Measurements from ENCODE around the gene TUBA4A. TPM values are rescaled to one million over a fixed set of nuclear protein-coding genes. Genes with fewer than 3 reads are reported as not detected.

TUBA4A gene
- polyA plus RNA-seq, 2 donors, result 89.0 to 161 TPM

DNA sequence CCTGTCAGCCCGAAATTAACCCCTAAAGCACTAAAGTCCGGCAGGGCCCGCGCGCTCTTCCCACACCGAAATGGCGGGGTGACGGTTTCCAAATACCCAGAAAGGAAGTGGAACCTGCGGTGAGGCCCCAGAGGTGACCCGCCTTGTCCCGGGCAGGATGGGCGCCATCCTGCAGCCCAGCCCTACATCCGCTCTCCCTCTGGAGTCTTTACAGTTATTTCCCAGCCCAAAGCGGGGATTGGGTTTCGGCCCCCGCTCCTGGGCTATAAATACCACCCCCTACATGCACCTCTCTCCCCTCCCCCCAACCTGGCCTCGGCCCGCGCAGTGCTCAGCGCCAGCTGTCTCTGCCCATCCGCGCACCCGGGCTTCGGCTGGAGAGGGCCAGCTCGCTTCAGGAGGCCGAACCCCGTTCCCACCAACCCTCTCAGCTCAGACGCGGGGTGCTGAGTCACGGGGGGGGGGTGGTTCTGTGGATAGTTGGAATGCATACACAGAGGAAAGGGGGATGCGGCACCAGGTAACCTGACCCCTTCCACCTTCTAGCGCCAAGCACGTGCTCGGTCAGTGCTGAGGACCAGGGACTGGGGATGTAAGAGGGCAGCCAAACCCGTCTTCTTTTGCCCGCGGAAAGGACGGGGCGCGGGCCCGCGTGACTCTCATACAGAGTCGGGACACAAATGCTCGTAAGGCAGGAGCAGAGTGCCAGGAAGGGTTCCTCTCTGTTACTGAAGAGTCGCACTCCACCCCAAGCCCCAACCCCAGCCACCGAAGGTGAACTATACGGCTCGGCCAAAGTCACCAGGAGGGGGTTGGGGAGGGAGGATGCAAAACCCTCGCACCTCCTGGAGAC lies 592 bp downstream of the TUBA4A start, which contains the start of gene TUBA4B:
TUBA4B (plus strand) TSS at position 344 of the 853 bp plus-strand sequence; CDS start at position 509, 165 bp downstream.
- Histone ChIP-seq H3K27ac (ENCODE audit: low read depth in 2 of 2, low read length in 1 of 2) (peak within 1 kb of the TSS; percentile 90 to 91), H3K9me3 (ENCODE audit: control insufficient read depth in 2 of 2, insufficient read depth in 1 of 2, low read depth in 1 of 2, low read length in 1 of 2) (no peaks in the 10 kb centered on the region), H3K4me1 (ENCODE audit: control insufficient read depth in 2 of 2, insufficient read depth in 2 of 2, low read length in 1 of 2) (peaks cover 13 to 36% of the 10 kb centered on the region in 2 donors), H3K4me3 (ENCODE audit: low read depth in 1 of 2, low read length in 2 of 2) (peak within 1 kb of the TSS; percentile 68 to 84), H3K27me3 (ENCODE audit: control insufficient read depth in 1 of 2, insufficient read depth in 2 of 2, low read length in 2 of 2) (no peaks in the 10 kb centered on the region), H3K36me3 (ENCODE audit: control insufficient read depth in 2 of 2, insufficient read depth in 2 of 2, low read length in 1 of 2) (peaks cover 6 to 17% of the 10 kb centered on the region in 2 donors)
- 1 to 3% methylated on average over 49 of the region's 49 CpGs for WGBS, 2 donors

DNA sequence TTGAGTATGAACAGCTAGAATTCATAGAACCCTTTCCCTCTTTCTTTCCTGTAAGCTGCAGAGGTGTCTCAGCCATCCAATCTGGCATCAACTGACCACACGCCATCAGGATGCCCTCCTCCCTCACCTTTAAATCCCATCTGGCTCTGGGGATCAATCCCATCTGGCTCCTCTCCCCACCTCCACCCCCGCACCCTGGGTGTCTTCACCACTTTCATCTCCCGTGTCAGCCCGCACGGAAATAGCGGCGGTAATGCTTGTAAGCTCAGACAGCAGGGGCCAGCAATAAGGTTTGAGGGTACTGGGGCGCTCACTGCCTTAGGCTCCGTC lies 1.2 kb downstream of the TUBA4A start:
- Histone ChIP-seq H3K27ac (ENCODE audit: low read depth in 2 of 2, low read length in 1 of 2) (peak overlapping the region; percentile 90 to 91), H3K4me1 (ENCODE audit: control insufficient read depth in 2 of 2, insufficient read depth in 2 of 2, low read length in 1 of 2) (peaks cover 13 to 36% of the 10 kb centered on the region in 2 donors), H3K9me3 (ENCODE audit: control insufficient read depth in 2 of 2, insufficient read depth in 1 of 2, low read depth in 1 of 2, low read length in 1 of 2) (no peaks in the 10 kb centered on the region), H3K4me3 (ENCODE audit: low read depth in 1 of 2, low read length in 2 of 2) (peak overlapping the region; percentile 68 to 84), H3K27me3 (ENCODE audit: control insufficient read depth in 1 of 2, insufficient read depth in 2 of 2, low read length in 2 of 2) (no peaks in the 10 kb centered on the region), H3K36me3 (ENCODE audit: control insufficient read depth in 2 of 2, insufficient read depth in 2 of 2, low read length in 1 of 2) (peaks cover 10 to 19% of the 10 kb centered on the region in 2 donors)
- WGBS, 2 donors, result 8 to 9% methylated on average over 9 of the region's 9 CpGs

- Histone ChIP-seq H3K27ac (ENCODE audit: low read depth in 2 of 2, low read length in 1 of 2) (peak overlapping the region; percentile 32 to 91), H3K36me3 (ENCODE audit: control insufficient read depth in 2 of 2, insufficient read depth in 2 of 2, low read length in 1 of 2) (peaks cover 10 to 20% of the 10 kb centered on the region in 2 donors), H3K4me3 (ENCODE audit: low read depth in 1 of 2, low read length in 2 of 2) (peak overlapping the region; percentile 68 to 84), H3K4me1 (ENCODE audit: control insufficient read depth in 2 of 2, insufficient read depth in 2 of 2, low read length in 1 of 2) (peaks cover 13 to 36% of the 10 kb centered on the region in 2 donors), H3K9me3 (ENCODE audit: control insufficient read depth in 2 of 2, insufficient read depth in 1 of 2, low read depth in 1 of 2, low read length in 1 of 2) (no peaks in the 10 kb centered on the region), H3K27me3 (ENCODE audit: control insufficient read depth in 1 of 2, insufficient read depth in 2 of 2, low read length in 2 of 2) (no peaks in the 10 kb centered on the region)
- 53 to 58% methylated on average over 5 of the region's 5 CpGs for WGBS, 2 donors
These were observed 1.6 kb downstream of the TUBA4A start for GRCh38 chr2:219252084-219252483.

- H3K36me3 ChIP-seq (ENCODE audit: control insufficient read depth in 2 of 2, insufficient read depth in 2 of 2, low read length in 1 of 2), result peaks cover 10 to 20% of the 10 kb centered on the region in 2 donors
- H3K4me1 ChIP-seq (ENCODE audit: control insufficient read depth in 2 of 2, insufficient read depth in 2 of 2, low read length in 1 of 2), result peaks cover 13 to 40% of the 10 kb centered on the region in 2 donors
- H3K4me3 ChIP-seq (ENCODE audit: low read depth in 1 of 2, low read length in 2 of 2), result peak overlapping the region in 1 of 2 donors; percentile 68
- H3K27me3 ChIP-seq (ENCODE audit: control insufficient read depth in 1 of 2, insufficient read depth in 2 of 2, low read length in 2 of 2), result no peaks in the 10 kb centered on the region
- no peaks in the 10 kb centered on the region for H3K9me3 ChIP-seq (ENCODE audit: control insufficient read depth in 2 of 2, insufficient read depth in 1 of 2, low read depth in 1 of 2, low read length in 1 of 2)
- 73 to 84% methylated on average over 6 of the region's 6 CpGs for whole genome bisulfite sequencing, 2 donors
- H3K27ac ChIP-seq (ENCODE audit: low read depth in 2 of 2, low read length in 1 of 2), result peak overlapping the region; percentile 32 to 91
These were observed 2.1 kb downstream of the TUBA4A start for GRCh38 chr2:219251656-219252055.

- H3K4me3 ChIP-seq (ENCODE audit: low read depth in 1 of 2, low read length in 2 of 2), result peak overlapping the region in 1 of 2 donors; percentile 29
- peaks cover 10 to 20% of the 10 kb centered on the region in 2 donors for H3K36me3 ChIP-seq (ENCODE audit: control insufficient read depth in 2 of 2, insufficient read depth in 2 of 2, low read length in 1 of 2)
- H3K9me3 ChIP-seq (ENCODE audit: control insufficient read depth in 2 of 2, insufficient read depth in 1 of 2, low read depth in 1 of 2, low read length in 1 of 2), result no peaks in the 10 kb centered on the region
- WGBS, 2 donors, result 57 to 62% methylated on average over 22 of the region's 22 CpGs
- H3K4me1 ChIP-seq (ENCODE audit: control insufficient read depth in 2 of 2, insufficient read depth in 2 of 2, low read length in 1 of 2), result peaks cover 13 to 42% of the 10 kb centered on the region in 2 donors
- no peaks in the 10 kb centered on the region for H3K27me3 ChIP-seq (ENCODE audit: control insufficient read depth in 1 of 2, insufficient read depth in 2 of 2, low read length in 2 of 2)
- peak overlapping the region; percentile 98 to 99 for H3K27ac ChIP-seq (ENCODE audit: low read depth in 2 of 2, low read length in 1 of 2)
These were observed 3.5 kb downstream of the TUBA4A start for GRCh38 chr2:219250049-219250781.

DNA sequence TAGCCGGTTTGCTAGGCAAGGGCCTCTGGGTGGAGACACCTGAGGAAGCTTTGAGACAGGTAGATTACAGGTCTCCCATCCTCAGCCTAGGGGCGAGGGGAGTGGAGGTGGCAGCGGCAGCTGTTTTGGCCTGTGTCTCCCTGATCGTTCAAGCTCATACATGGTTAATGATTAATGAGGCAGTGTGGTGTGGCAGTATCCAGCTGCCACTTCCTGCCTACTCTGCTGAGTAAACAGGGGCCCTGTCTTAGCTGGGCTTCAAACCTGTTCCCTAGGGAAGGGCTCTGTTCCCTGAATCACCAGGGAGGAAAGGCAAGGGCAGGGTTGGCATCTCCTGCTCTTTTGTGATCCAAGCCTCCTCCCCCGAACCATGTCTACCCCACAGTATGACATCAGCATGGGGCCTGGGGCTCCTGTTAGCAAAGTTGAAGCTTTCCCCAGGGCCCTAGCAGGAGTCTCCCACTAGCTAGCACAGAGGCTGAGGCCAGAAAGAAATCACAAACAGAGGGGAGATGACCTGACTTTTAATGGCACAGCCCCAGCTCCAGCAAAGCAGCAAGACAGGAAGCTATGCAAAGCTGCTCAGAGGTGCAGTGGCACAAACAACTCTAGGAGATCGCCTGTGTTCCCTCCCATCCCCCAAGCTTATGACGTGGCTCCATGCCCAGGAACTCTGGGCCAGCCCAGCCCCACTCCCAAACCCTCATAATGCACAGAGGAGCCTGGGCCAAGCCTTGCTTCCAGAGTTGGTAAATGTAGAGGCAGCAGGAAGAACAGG lies 4.3 kb downstream of the TUBA4A start:
- peaks cover 13 to 42% of the 10 kb centered on the region in 2 donors for H3K4me1 ChIP-seq (ENCODE audit: control insufficient read depth in 2 of 2, insufficient read depth in 2 of 2, low read length in 1 of 2)
- 7 to 9% methylated on average over 7 of the region's 7 CpGs for WGBS, 2 donors
- H3K27me3 ChIP-seq (ENCODE audit: control insufficient read depth in 1 of 2, insufficient read depth in 2 of 2, low read length in 2 of 2), result no peaks in the 10 kb centered on the region
- peak overlapping the region; percentile 6 to 29 for H3K4me3 ChIP-seq (ENCODE audit: low read depth in 1 of 2, low read length in 2 of 2)
- H3K36me3 ChIP-seq (ENCODE audit: control insufficient read depth in 2 of 2, insufficient read depth in 2 of 2, low read length in 1 of 2), result peaks cover 10 to 20% of the 10 kb centered on the region in 2 donors
- peak overlapping the region; percentile 98 to 99 for H3K27ac ChIP-seq (ENCODE audit: low read depth in 2 of 2, low read length in 1 of 2)
- H3K9me3 ChIP-seq (ENCODE audit: control insufficient read depth in 2 of 2, insufficient read depth in 1 of 2, low read depth in 1 of 2, low read length in 1 of 2), result no peaks in the 10 kb centered on the region

- 53 to 55% methylated on average over 2 of the region's 2 CpGs for WGBS, 2 donors
- Histone ChIP-seq H3K9me3 (ENCODE audit: control insufficient read depth in 2 of 2, insufficient read depth in 1 of 2, low read depth in 1 of 2, low read length in 1 of 2) (no peaks in the 10 kb centered on the region), H3K27me3 (ENCODE audit: control insufficient read depth in 1 of 2, insufficient read depth in 2 of 2, low read length in 2 of 2) (no peaks in the 10 kb centered on the region), H3K4me1 (ENCODE audit: control insufficient read depth in 2 of 2, insufficient read depth in 2 of 2, low read length in 1 of 2) (peaks cover 13 to 42% of the 10 kb centered on the region in 2 donors), H3K4me3 (ENCODE audit: low read depth in 1 of 2, low read length in 2 of 2) (peak overlapping the region in 1 of 2 donors; percentile 29), H3K36me3 (ENCODE audit: control insufficient read depth in 2 of 2, insufficient read depth in 2 of 2, low read length in 1 of 2) (peaks cover 10 to 20% of the 10 kb centered on the region in 2 donors), H3K27ac (ENCODE audit: low read depth in 2 of 2, low read length in 1 of 2) (peak overlapping the region; percentile 98 to 99)
These were observed 4.9 kb downstream of the TUBA4A start for GRCh38 chr2:219248845-219249202.

DNA sequence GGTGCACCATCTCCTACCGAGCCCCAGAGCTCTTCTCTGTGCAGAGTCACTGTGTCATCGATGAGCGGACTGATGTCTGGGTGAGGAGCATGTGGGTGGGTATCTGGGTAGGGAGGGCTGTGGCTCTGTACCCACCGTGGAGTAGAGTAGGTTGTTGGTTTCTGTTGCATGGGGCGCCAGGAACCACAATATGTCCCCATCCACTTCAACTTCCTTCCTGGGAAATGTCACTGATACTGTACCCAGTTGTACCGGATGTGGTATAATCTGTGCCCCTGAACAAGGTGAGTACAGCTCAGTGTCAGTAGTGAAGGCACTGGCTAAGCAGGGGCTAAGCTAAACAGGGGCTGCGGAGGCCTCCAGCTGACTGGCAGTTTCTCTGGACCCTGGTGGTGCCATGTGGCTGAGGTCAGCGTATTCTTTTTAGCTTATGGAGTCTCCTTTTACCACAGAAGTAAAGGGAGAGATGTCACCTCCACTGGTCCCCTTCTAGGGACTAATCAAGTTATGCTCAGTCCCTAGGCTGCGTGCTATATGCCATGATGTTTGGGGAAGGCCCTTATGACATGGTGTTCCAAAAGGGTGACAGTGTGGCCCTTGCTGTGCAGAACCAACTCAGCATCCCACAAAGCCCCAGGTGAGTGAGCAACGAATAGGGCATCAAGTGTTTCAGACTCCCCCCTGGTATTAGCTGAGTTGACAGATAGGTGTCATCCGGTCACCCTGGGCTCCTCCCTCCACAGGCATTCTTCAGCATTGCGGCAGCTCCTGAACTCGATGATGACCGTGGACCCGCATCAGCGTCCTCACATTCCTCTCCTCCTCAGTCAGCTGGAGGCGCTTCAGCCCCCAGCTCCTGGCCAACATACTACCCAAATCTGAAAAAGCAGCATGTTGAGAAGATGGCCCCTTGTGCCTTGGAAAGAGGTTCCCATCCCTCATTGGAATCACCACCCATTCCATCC lies 5.8 kb downstream of the TUBA4A start:
- Histone ChIP-seq H3K27me3 (ENCODE audit: control insufficient read depth in 1 of 2, insufficient read depth in 2 of 2, low read length in 2 of 2) (no peaks in the 10 kb centered on the region), H3K27ac (ENCODE audit: low read depth in 2 of 2, low read length in 1 of 2) (peak overlapping the region; percentile 98 to 99), H3K36me3 (ENCODE audit: control insufficient read depth in 2 of 2, insufficient read depth in 2 of 2, low read length in 1 of 2) (peaks cover 10 to 20% of the 10 kb centered on the region in 2 donors), H3K9me3 (ENCODE audit: control insufficient read depth in 2 of 2, insufficient read depth in 1 of 2, low read depth in 1 of 2, low read length in 1 of 2) (no peaks in the 10 kb centered on the region), H3K4me3 (ENCODE audit: low read depth in 1 of 2, low read length in 2 of 2) (no peak overlapping the region), H3K4me1 (ENCODE audit: control insufficient read depth in 2 of 2, insufficient read depth in 2 of 2, low read length in 1 of 2) (peaks cover 13 to 42% of the 10 kb centered on the region in 2 donors)
- 80 to 81% methylated on average over 17 of the region's 17 CpGs for WGBS, 2 donors
